Measurements from ENCODE around the gene SREK1.

The SREK1 gene

GRCh38 chr5:66144074-66144833 is at the start of gene SREK1:
Gene SREK1 (plus strand): TSS chr5:66144300. CDS start chr5:66144377, 77 bp downstream.
- TF ChIP-seq CTCF (conservative IDR thresholded peaks at IDR 0.05) = no peak
- TF ChIP-seq ZFX (IDR thresholded peaks at IDR 0.05) = no peak; the same call in 1 of the 2 replicates
- peak within 1 kb of the TSS; percentile 93 for H3K27ac ChIP-seq

- H3K27ac ChIP-seq = no peak overlapping the region
- TF ChIP-seq ZFX (IDR thresholded peaks at IDR 0.05) = no peak
- TF ChIP-seq CTCF (conservative IDR thresholded peaks at IDR 0.05) = no peak
These were observed 43.2 kb upstream of the SREK1 start for GRCh38 chr5:66100851-66101250.

GRCh38 chr5:66113160-66113559 is 30.9 kb upstream of the SREK1 start:
- no peak overlapping the region for H3K27ac ChIP-seq
- TF ChIP-seq ZFX (IDR thresholded peaks at IDR 0.05) (no peak), CTCF (conservative IDR thresholded peaks at IDR 0.05) (no peak)

GRCh38 chr5:66118304-66118703 is 25.8 kb upstream of the SREK1 start:
- TF ChIP-seq CTCF (conservative IDR thresholded peaks at IDR 0.05) = no peak
- no peak for TF ChIP-seq ZFX (IDR thresholded peaks at IDR 0.05)
- H3K27ac ChIP-seq = no peak overlapping the region

- H3K27ac ChIP-seq = no peak overlapping the region
- TF ChIP-seq ZFX (IDR thresholded peaks at IDR 0.05) (no peak), CTCF (conservative IDR thresholded peaks at IDR 0.05) (no peak)
These were observed 21.6 kb upstream of the SREK1 start for GRCh38 chr5:66122379-66123034.

GRCh38 chr5:66129144-66129543 is 15.0 kb upstream of the SREK1 start:
- TF ChIP-seq CTCF (conservative IDR thresholded peaks at IDR 0.05) = no peak
- TF ChIP-seq ZFX (IDR thresholded peaks at IDR 0.05) = no peak
- H3K27ac ChIP-seq = no peak overlapping the region

- H3K27ac ChIP-seq = no peak overlapping the region
- TF ChIP-seq CTCF (conservative IDR thresholded peaks at IDR 0.05) (no peak), ZFX (IDR thresholded peaks at IDR 0.05) (no peak)
These were observed 13.6 kb upstream of the SREK1 start for GRCh38 chr5:66130493-66130892.
